ENCODE data around the gene NR2F2.

DNA sequence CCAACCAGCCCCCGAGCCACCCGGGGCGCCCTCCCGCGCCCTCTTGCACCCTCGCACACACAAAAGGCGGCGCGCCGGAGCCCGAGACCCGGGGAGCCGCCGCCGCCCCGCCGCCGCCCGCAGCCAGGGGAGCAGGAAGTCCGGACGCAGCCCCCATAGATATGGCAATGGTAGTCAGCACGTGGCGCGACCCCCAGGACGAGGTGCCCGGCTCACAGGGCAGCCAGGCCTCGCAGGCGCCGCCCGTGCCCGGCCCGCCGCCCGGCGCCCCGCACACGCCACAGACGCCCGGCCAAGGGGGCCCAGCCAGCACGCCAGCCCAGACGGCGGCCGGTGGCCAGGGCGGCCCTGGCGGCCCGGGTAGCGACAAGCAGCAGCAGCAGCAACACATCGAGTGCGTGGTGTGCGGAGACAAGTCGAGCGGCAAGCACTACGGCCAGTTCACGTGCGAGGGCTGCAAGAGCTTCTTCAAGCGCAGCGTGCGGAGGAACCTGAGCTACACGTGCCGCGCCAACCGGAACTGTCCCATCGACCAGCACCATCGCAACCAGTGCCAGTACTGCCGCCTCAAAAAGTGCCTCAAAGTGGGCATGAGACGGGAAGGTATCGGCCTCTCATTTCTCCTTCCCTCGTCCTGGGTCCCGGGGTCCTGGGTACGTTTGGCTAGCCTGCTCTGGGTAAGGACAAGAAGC lies 1.6 kb downstream of the NR2F2 start:
- TF ChIP-seq, protein P1, sequence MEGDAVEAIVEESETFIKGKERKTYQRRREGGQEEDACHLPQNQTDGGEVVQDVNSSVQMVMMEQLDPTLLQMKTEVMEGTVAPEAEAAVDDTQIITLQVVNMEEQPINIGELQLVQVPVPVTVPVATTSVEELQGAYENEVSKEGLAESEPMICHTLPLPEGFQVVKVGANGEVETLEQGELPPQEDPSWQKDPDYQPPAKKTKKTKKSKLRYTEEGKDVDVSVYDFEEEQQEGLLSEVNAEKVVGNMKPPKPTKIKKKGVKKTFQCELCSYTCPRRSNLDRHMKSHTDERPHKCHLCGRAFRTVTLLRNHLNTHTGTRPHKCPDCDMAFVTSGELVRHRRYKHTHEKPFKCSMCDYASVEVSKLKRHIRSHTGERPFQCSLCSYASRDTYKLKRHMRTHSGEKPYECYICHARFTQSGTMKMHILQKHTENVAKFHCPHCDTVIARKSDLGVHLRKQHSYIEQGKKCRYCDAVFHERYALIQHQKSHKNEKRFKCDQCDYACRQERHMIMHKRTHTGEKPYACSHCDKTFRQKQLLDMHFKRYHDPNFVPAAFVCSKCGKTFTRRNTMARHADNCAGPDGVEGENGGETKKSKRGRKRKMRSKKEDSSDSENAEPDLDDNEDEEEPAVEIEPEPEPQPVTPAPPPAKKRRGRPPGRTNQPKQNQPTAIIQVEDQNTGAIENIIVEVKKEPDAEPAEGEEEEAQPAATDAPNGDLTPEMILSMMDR (optimal IDR thresholded peaks at IDR 0.05 in 1 of 3, IDR thresholded peaks at IDR 0.05 in 1 of 3, conservative IDR thresholded peaks at IDR 0.05 in 1 of 3; ENCODE audit: extremely low read depth in 1 of 3, insufficient read depth in 2 of 3, low read length in 3 of 3): no peak
- no peak for TF ChIP-seq EZH2 (IDR thresholded peaks at IDR 0.05; ENCODE audit: low read length)

Measured in keratinocyte (primary cell).